ENCODE results near the gene NUDT2. TPM values are rescaled to one million over a fixed set of nuclear protein-coding genes. Genes with fewer than 3 reads are reported as not detected.

Gene NUDT2
- polyA plus RNA-seq, 1 experiment = 39.5 TPM

- no peak for DNase-seq (ENCODE audit: low read depth)
- H3K27me3 ChIP-seq (ENCODE audit: control insufficient read depth, insufficient read depth, low read length) = no peaks in the 10 kb centered on the region
- POLR2A ChIA-PET = no interaction called here
- no peaks in the 10 kb centered on the region; the same call in 1 of the 2 replicates for H3K36me3 ChIP-seq (ENCODE audit: control insufficient read depth, insufficient read depth, low read length)
- no peak for TF ChIP-seq CTCF (IDR thresholded peaks at IDR 0.05; ENCODE audit: insufficient read depth, low read depth, low read length)
- CTCF ChIA-PET = interaction anchor here (1.1 to 4.2 kb wide), 2 partner anchors 13 to 48 kb away, joined by 3 to 59 read pairs; partner anchors contain the start of gene MYORG
- H3K4me3 ChIP-seq (ENCODE audit: low read depth, low read length) = no peak overlapping the region
Observed at GRCh38 chr9:34331196-34331595, 1.8 kb downstream of the NUDT2 start.

DNA sequence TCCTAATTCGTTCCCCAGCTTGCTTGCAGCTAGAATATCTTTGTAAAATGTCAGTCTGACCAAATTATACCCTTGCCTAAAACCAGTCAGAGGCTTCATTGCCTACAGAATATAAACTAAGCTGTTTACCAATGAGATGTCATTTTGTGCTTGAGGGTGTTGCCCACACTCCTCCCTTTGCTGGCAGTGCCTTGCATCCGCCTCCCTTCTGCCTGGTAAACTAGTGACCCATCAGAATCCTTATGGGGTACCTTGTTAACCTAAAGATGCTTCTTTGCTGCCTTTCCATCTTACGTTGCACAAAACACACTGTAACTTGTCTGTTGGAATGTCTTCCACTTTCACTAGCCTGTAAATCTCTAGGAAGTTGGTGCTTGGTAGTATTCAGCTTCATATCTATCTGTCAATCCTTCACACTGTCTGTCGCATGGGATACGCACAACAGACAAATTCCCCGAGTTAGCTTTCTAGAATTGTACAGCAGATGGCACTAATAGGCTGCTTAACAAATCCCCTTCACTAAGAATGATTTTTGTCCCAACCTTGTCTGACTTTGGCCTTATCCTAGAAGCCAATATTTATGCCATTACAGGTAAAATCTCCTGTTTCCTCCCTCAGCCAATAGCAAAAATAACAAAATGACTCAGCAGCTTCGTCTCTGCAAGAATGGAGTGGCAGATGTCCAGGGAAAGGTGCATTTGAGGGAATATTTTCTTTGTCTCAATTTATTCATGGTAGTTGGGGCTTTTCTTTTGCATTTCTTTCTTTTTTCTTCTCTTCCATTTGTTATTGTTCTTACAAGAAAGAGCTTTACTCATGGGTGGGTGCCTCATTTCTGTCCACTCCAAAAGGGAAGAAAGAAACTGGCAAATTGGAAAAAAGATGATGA, 3.0 kb downstream of the NUDT2 start:
- CTCF ChIA-PET = interaction anchor here (0.8 to 4.2 kb wide), 12 partner anchors 14 to 271 kb away, joined by 3 to 59 read pairs (median 5); partner anchors contain the start of gene MYORG
- H3K36me3 ChIP-seq (ENCODE audit: control insufficient read depth, insufficient read depth, low read length) = no peaks in the 10 kb centered on the region; the same call in 1 of the 2 replicates
- peak; percentile 52 for TF ChIP-seq CTCF (IDR thresholded peaks at IDR 0.05; ENCODE audit: insufficient read depth, low read depth, low read length)
- POLR2A ChIA-PET = no interaction called here
- H3K4me3 ChIP-seq (ENCODE audit: low read depth, low read length) = no peak overlapping the region
- H3K27me3 ChIP-seq (ENCODE audit: control insufficient read depth, insufficient read depth, low read length) = no peaks in the 10 kb centered on the region
- no peak for DNase-seq (ENCODE audit: low read depth)

DNA sequence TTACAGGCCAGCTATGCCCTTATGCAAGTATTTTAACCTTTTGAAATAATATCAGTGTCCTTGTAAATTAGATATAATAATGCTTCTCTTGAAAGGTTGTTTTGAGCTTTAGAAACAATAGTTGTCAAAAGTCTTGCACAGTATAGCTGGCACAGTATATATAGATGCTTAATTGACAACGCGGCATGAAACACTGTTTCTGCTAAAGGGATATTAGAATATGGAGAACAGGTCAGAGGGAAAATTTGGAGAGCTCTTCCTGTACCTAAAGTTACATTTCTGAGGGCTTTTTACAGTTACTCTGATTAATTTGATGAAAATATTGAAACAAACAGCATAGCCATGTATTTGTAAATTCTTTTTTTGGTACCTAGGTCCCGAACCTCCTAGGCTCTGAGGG, 4.5 kb downstream of the NUDT2 start:
- CTCF ChIA-PET = interaction anchor here (1.3 to 4.2 kb wide), 6 partner anchors 15 to 269 kb away, joined by 4 to 59 read pairs (median 6); partner anchors contain the start of gene MYORG
- no peak for DNase-seq (ENCODE audit: low read depth)

GRCh38 chr9:34334337-34334824, 5.0 kb downstream of the NUDT2 start:
- no peak for DNase-seq (ENCODE audit: low read depth)

More for the DNA sequence above, 4.5 kb downstream of the NUDT2 start:
- Histone ChIP-seq H3K4me3 (ENCODE audit: low read depth, low read length) (no peak overlapping the region), H3K27me3 (ENCODE audit: control insufficient read depth, insufficient read depth, low read length) (no peaks in the 10 kb centered on the region), H3K36me3 (ENCODE audit: control insufficient read depth, insufficient read depth, low read length) (peaks cover 3% of the 10 kb centered on the region)
- TF ChIP-seq CTCF (IDR thresholded peaks at IDR 0.05; ENCODE audit: insufficient read depth, low read depth, low read length) = no peak
- POLR2A ChIA-PET = no interaction called here

More at GRCh38 chr9:34334337-34334824, 5.0 kb downstream of the NUDT2 start:
- peaks cover 8% of the 10 kb centered on the region for H3K36me3 ChIP-seq (ENCODE audit: control insufficient read depth, insufficient read depth, low read length)
- no peak overlapping the region for H3K4me3 ChIP-seq (ENCODE audit: low read depth, low read length)
- ChIA-PET CTCF (interaction anchor here (0.9 to 4.2 kb wide), 8 partner anchors 16 to 269 kb away, joined by 3 to 59 read pairs (median 6); partner anchors contain the start of gene MYORG), POLR2A (no interaction called here)
- H3K27me3 ChIP-seq (ENCODE audit: control insufficient read depth, insufficient read depth, low read length) = no peaks in the 10 kb centered on the region
- TF ChIP-seq CTCF (IDR thresholded peaks at IDR 0.05; ENCODE audit: insufficient read depth, low read depth, low read length) = no peak
